SK-N-SH (cell line): ENCODE results near the gene ANKRD31.

Experiments
- EP300 ChIP-seq, 2 experiments: IDR thresholded peaks; 2 replicates each; pipeline versions ENCODE4 v1.4.0 to v1.6.1; 2012; ENCODE audit warnings: borderline replicate concordance in 1 of 2, low read depth in 1 of 2, low read length in 1 of 2
- EZH2phosphoT487 ChIP-seq: fragments of 200-600 bp; sonication (generic); IDR thresholded peaks from 2 replicates; pipeline ENCODE4 v1.6.1; 2017; ENCODE audit warnings: low read depth, mixed run types, mild to moderate bottlenecking, antibody characterized with exemption, moderate library complexity, borderline replicate concordance

DNA sequence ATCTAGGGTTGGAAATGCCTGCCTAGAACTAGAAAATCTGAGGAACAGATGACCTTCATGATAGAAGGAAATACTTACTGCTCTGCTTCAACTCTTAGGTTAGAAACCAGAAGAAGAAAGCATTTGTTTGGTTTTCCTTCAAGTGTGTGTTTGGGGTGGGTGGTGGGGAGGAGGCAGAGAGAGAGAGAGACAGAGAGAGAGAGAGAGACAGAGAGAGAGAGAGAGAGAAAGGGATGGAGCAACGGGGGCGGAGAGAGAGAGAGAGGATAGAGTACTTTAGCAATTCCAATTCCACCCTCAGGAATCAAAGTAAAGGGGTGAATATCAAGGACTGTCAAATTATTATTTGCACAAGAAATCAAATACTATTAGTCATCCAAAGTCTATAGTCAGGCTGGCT, 155.2 kb downstream of the ANKRD31 start:
- TF ChIP-seq EZH2phosphoT487 = no peak
- no peak for TF ChIP-seq EP300 (IDR thresholded peaks at IDR 0.05; ENCODE audit: borderline replicate concordance in 1 of 2, low read depth in 1 of 2, low read length in 1 of 2)
